GM15510 (cell line): ENCODE data around the gene SHC2.
A peak's percentile ranks its signal among the peaks of the same experiment; 100 is the strongest.

Experiments used
- POLR2A ChIP-seq: IDR thresholded peaks from 3 replicates; pipeline ENCODE4 v1.6.1; 2011; ENCODE audit warnings: borderline replicate concordance; ENCODE audit not compliant: insufficient read length; ENCODE audit errors: extremely low read depth

Gene SHC2

GRCh38 chr19:495402-496111 lies 34.7 kb upstream of the SHC2 start:
- no peak for TF ChIP-seq POLR2A

DNA sequence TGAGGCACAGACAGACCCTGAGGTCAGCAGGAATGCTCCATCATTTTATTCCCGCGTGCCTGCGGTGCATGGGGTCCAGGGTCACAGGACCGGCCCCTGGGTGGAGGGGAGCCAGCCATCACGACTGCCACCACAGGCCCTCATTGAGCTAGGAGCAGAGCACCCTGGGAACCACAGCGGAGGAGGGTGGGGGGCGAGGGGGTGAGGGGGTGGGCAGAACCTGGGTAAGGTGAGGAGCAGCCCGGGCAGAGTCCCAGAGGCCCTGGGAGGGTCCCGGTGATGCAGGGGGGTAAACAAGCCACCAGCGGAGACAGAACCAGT lies 34.2 kb upstream of the SHC2 start:
- no peak for TF ChIP-seq POLR2A

- no peak for TF ChIP-seq POLR2A
Observed at GRCh38 chr19:494171-495080, 33.6 kb upstream of the SHC2 start.

DNA sequence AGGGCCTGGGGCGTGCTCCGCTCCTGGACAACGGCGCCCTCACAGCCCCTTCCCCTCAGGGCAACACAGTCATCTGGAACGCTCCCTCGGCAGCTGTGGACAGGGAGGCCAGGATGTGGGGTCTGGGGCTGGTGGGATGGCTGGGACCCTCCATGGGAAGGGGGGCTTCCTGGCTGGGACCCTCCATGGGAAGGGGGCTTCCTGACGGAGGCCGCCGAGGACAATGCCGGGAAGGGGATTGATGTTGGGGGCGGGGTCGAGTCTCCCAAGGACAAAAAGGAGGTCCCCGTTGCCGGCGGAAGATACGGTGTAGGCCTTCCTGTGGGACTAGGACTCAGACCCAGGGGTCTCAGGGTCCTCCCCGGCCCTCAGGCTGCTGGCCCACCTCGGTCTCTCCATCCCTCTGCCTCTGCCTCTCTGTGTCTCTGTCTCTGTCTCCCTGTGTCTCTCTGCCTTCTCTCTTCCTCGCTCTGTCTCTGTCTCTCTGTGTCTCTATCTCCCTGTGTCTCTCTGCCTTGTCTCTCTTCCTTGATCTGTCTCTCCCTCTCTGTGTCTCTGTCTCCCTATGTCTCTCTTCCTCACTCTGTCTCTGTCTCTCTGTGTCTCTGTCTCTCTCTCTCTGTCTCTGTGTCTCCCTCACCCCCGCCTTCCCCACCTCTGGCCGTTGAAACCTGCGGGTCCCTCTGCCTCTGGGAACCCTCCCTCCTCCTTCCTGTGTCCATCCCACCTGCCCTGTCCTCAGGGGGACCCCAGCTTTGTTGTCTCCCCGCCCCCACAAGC lies 32.7 kb upstream of the SHC2 start:
- no peak for TF ChIP-seq POLR2A

DNA sequence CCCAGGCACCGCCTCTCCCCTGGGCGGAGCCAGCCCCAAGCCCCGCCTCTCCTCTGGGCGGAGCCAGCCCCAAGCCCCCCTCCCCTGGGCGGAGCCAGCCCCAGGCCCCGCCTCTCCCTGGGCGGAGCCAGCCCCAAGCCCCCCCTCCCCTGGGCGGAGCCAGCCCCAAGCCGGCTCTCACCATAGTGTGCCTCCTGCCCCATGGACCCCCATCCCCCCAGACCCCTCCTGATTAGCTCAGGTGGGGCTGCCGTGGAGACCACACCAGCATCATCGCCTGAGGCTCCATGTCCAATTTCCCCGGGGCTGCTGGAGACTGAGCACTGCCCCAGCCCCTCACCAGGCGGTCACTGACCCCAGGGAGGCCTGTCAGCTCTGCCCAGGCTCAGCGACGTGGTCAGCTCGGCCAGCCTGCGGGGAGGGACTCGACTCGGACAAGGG lies 31.3 kb upstream of the SHC2 start:
- no peak for TF ChIP-seq POLR2A

DNA sequence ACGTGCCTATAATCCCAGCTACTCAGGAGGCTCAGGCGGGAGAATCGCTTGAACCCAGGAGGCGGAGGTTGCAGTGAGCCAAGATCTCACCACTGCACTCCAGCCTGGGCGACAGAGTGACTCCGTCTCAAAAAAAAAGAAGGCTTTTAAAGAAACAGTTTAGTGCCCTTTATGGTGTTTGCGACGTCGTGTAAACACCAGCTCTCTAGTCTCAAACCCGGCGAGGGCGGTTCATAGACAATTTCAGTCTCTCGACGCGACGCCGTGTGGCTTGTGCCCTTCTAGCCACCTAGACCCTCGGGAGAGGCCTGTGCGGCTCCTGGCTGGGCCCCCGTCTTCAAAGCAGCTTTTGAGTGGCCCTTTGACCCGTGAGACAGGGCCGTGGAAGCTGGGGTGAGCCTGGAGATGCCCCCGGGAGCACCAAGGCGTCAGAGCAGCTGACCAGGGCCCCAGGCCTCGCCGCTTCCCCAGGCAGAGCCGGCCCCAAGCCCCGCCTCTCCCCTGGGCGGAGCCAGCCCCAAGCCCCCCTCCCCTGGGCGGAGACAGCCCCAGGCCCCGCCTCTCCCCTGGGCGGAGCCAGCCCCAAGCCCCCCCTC lies 30.4 kb upstream of the SHC2 start:
- no peak for TF ChIP-seq POLR2A

DNA sequence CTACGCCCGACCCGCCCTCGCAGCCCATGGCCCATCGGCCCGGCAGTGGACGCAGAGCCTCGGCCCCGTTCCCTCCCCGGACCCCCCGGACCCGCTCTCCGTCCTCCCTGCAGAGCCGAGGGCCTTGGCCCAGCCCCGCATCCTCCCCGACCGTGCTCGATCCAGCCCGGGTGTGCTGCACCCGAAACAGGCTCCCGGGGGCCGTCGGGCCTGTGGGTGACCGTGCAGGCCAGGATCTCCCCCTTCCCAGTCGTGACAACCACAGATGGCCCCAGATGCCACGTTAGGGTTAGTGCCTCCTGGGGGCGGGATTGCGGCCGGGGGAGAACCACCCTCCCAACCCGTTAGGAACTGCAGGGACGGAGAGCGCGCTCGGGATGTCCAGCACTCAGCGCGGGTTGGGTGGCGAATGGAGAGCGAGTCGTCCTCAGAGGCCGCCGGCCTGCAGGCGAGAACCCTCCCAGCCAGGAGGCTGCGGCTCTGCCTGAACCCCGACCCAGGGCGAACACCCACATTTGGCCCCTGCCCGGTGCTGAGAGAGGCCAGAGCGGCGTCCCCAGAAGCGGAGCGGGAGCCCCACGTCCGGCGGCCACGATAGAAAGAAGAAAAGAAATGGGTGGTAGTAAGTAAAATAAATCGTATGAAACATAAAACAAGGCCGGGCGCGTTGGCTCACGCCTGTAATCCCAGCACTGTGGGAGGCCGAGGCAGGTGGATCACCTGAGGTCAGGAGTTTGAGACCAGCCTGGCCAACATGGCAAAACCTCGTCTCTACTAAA lies 28.8 kb upstream of the SHC2 start:
- no peak for TF ChIP-seq POLR2A

DNA sequence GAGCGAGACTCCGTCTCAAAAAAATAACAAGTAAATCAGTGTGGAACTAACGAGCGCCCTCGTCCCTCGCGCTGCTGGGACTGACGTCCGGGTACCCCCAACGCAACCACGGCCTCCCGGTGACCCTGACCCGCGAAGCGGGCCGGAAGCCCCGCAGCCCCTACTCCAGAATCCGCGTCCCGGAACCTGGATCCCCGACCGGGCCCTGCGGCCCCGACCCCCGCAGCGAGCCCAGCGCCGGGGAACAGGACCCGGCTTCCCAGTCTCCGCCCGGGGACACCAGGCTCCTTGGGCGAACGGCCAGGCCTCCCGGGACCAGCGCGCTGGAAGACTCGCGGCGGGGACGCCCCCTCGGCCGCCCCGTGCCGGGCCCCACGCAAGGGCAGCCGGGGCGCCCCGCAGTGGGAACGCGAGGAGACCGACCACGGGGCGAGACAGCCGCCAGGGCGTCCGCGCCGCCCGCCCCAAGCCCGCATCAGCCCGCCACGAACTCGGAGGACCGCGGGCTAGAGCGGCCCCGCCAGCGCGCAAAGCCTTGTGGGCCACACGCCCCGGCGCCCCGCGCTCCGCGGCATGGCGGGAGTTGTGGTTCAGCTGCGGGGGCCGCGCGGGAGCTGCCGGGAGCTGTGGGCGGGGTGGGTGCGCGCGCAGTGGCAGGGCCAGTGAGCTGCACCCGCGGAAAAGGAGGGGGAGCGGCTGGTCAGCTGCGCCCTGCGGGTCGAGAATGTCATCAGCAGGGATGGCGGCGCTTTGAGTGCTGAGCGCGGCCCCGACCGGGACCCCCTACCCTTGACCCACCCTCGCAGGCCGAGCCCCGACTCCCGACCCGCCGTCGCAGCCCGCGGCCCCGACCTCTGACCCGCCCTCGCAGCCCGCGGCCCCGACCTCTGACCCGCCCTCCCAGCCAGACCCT lies 27.9 kb upstream of the SHC2 start:
- TF ChIP-seq POLR2A: peak; percentile 82

DNA sequence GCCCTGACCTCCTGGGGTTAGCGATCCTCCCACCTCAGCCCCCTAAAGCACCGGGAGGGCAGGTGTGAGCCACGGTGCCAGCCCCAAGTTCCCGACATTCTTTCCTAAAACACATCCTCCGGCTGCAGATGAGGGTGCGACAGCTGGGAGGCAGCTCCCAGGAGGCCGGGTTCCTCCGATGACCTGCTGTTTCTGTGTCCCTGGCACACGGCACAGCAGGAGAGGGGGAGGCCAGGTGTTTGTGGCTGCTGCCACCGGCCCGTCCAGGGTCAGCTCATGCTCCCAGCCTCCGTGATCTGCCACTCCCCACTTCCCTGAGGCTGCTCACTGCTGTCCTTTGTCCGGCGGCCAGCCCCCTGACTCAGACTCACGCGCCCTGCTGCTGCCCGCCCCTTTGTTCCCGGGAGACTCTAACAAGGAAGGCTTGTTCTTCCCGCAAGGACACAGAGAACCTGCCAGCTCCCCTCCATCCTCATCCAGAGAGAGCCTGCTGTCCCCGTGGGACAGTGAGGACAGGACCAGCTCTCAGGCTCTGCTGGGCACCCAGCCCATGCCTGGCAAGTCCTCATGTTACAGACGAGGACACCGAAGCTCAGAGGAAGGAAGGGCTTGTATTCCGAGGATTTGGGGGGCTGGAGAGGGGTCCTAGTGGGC lies 24.9 kb upstream of the SHC2 start:
- TF ChIP-seq POLR2A: no peak

GRCh38 chr19:485077-485476 lies 24.2 kb upstream of the SHC2 start:
- TF ChIP-seq POLR2A: no peak

- no peak for TF ChIP-seq POLR2A
Observed at GRCh38 chr19:484494-484893, 23.7 kb upstream of the SHC2 start.

DNA sequence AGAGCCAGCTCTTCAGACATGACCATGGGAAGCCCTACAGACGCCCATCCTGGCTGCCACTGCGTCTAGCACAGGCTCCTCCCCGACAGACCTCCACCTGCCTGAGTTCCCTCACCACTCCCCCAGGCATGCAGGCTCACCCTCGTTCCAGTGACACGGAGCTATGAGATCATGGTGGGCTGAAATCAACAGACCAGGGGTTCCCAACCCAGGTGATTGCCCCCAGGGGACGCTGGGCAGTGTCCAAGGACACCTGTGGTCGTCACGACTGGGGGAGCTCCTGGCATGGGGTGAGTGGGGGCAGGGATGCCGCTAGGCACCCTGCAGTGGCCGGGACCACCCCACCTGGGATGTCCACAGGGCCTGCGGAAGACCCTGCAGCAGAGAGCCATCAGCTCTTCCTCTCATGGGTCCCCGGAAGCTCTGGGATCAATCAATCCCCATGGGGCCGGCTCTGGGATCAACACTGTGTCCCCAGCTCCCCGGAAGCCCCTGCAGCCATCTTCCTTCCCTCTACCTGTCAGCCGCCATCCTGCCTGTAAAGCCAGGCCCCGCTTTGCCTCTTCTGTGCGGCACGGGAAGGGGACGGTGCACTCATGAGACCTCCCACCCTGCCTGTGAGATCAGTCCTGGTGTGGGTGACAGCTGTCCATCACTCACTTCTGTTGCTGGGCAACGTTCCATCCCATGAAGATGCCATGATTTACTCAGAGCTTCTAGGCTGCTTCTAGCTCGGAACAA lies 22.7 kb upstream of the SHC2 start:
- no peak for TF ChIP-seq POLR2A
